ENCODE measurements around the gene KIRREL3.

The KIRREL3 gene

GRCh38 chr11:126604461-126604860, 396.1 kb downstream of the KIRREL3 start:
- no peaks in the 10 kb centered on the region for H3K4me1 ChIP-seq (ENCODE audit: low read length)
- H3K4me3 ChIP-seq (ENCODE audit: low read length), result no peak overlapping the region
- no peak overlapping the region for H3K4me2 ChIP-seq (ENCODE audit: low read length)
- TF ChIP-seq CTCF (IDR thresholded peaks at IDR 0.05; ENCODE audit: low read depth, low read length) (no peak), EZH2phosphoT487 (IDR thresholded peaks at IDR 0.05; ENCODE audit: low read depth) (no peak)
- H3K36me3 ChIP-seq (replicated peaks; ENCODE audit: low read depth, low read length), result no peaks in the 10 kb centered on the region
- H4K20me1 ChIP-seq (ENCODE audit: insufficient read depth, low read length), result no peaks in the 10 kb centered on the region
- H2AFZ ChIP-seq (ENCODE audit: low read depth, low read length), result no peak overlapping the region
- H3K9me3 ChIP-seq (ENCODE audit: insufficient read depth, low read length), result no peaks in the 10 kb centered on the region
- H3K27me3 ChIP-seq (ENCODE audit: low read depth, low read length), result peaks cover 31% of the 10 kb centered on the region
- H3K79me2 ChIP-seq (ENCODE audit: low read length), result no peaks in the 10 kb centered on the region
- H3K9ac ChIP-seq (ENCODE audit: low read length), result no peak overlapping the region
- no peak overlapping the region for H3K27ac ChIP-seq (ENCODE audit: low read length)

GRCh38 chr11:126603486-126603885, 397.1 kb downstream of the KIRREL3 start:
- no peak for TF ChIP-seq EZH2phosphoT487 (IDR thresholded peaks at IDR 0.05; ENCODE audit: low read depth)
- TF ChIP-seq CTCF (IDR thresholded peaks at IDR 0.05; ENCODE audit: low read depth, low read length), result no peak
- no peak overlapping the region for H2AFZ ChIP-seq (ENCODE audit: low read depth, low read length)
- no peaks in the 10 kb centered on the region for H3K79me2 ChIP-seq (ENCODE audit: low read length)
- no peak overlapping the region for H3K4me2 ChIP-seq (ENCODE audit: low read length)
- H3K4me3 ChIP-seq (ENCODE audit: low read length), result no peak overlapping the region
- H4K20me1 ChIP-seq (ENCODE audit: insufficient read depth, low read length), result no peaks in the 10 kb centered on the region
- H3K9ac ChIP-seq (ENCODE audit: low read length), result no peak overlapping the region
- H3K4me1 ChIP-seq (ENCODE audit: low read length), result no peaks in the 10 kb centered on the region
- peaks cover 34% of the 10 kb centered on the region for H3K27me3 ChIP-seq (ENCODE audit: low read depth, low read length)
- no peaks in the 10 kb centered on the region for H3K36me3 ChIP-seq (replicated peaks; ENCODE audit: low read depth, low read length)
- no peak overlapping the region for H3K27ac ChIP-seq (ENCODE audit: low read length)
- no peaks in the 10 kb centered on the region for H3K9me3 ChIP-seq (ENCODE audit: insufficient read depth, low read length)

GRCh38 chr11:126602993-126603392, 397.6 kb downstream of the KIRREL3 start:
- H3K4me2 ChIP-seq (ENCODE audit: low read length), result no peak overlapping the region

GRCh38 chr11:126602349-126602940, 398.1 kb downstream of the KIRREL3 start:
- peaks cover 41% of the 10 kb centered on the region for H3K27me3 ChIP-seq (ENCODE audit: low read depth, low read length)
- no peaks in the 10 kb centered on the region for H4K20me1 ChIP-seq (ENCODE audit: insufficient read depth, low read length)
- H3K9ac ChIP-seq (ENCODE audit: low read length), result no peak overlapping the region
- no peaks in the 10 kb centered on the region for H3K9me3 ChIP-seq (ENCODE audit: insufficient read depth, low read length)
- H3K4me2 ChIP-seq (ENCODE audit: low read length), result no peak overlapping the region
- H2AFZ ChIP-seq (ENCODE audit: low read depth, low read length), result no peak overlapping the region
- H3K27ac ChIP-seq (ENCODE audit: low read length), result no peak overlapping the region
- H3K36me3 ChIP-seq (replicated peaks; ENCODE audit: low read depth, low read length), result no peaks in the 10 kb centered on the region
- no peak for TF ChIP-seq CTCF (IDR thresholded peaks at IDR 0.05; ENCODE audit: low read depth, low read length)
- TF ChIP-seq EZH2phosphoT487 (IDR thresholded peaks at IDR 0.05; ENCODE audit: low read depth), result no peak
- no peaks in the 10 kb centered on the region for H3K4me1 ChIP-seq (ENCODE audit: low read length)
- no peaks in the 10 kb centered on the region for H3K79me2 ChIP-seq (ENCODE audit: low read length)
- no peak overlapping the region for H3K4me3 ChIP-seq (ENCODE audit: low read length)

More at GRCh38 chr11:126602993-126603392, 397.6 kb downstream of the KIRREL3 start:
- no peak overlapping the region for H3K9ac ChIP-seq (ENCODE audit: low read length)
- H3K36me3 ChIP-seq (replicated peaks; ENCODE audit: low read depth, low read length), result no peaks in the 10 kb centered on the region
- no peak overlapping the region for H3K4me3 ChIP-seq (ENCODE audit: low read length)
- H2AFZ ChIP-seq (ENCODE audit: low read depth, low read length), result no peak overlapping the region
- H3K27ac ChIP-seq (ENCODE audit: low read length), result no peak overlapping the region
- no peaks in the 10 kb centered on the region for H3K79me2 ChIP-seq (ENCODE audit: low read length)
- no peaks in the 10 kb centered on the region for H3K9me3 ChIP-seq (ENCODE audit: insufficient read depth, low read length)
- no peaks in the 10 kb centered on the region for H3K4me1 ChIP-seq (ENCODE audit: low read length)
- TF ChIP-seq EZH2phosphoT487 (IDR thresholded peaks at IDR 0.05; ENCODE audit: low read depth), result no peak
- no peak for TF ChIP-seq CTCF (IDR thresholded peaks at IDR 0.05; ENCODE audit: low read depth, low read length)
- peaks cover 39% of the 10 kb centered on the region for H3K27me3 ChIP-seq (ENCODE audit: low read depth, low read length)
- no peaks in the 10 kb centered on the region for H4K20me1 ChIP-seq (ENCODE audit: insufficient read depth, low read length)
